B cell (primary cell): ENCODE data around the gene CTNNA2. TPM values are rescaled to one million over a fixed set of nuclear protein-coding genes. Genes with fewer than 3 reads are reported as not detected.

Source experiments
- ATAC-seq: fragments of 200-7000 bp; cut with Tn5 transposase; one replicate; pipeline ENCODE4 v1.10.0; 2021; ENCODE audit warnings: low read depth, mild to moderate bottlenecking, moderate number of reproducible peaks, moderate library complexity
- CTCF ChIA-PET: fragments of 350-600 bp; sonication (Branson Sonifier 250); formaldehyde crosslinking; loops from one replicate; lab custom pipeline; 2021; ENCODE audit warnings: antibody characterized with exemption, inconsistent platforms; lab: Charles Lee
- POLR2A ChIA-PET: fragments of 350-600 bp; sonication (Branson Sonifier 250); formaldehyde crosslinking; loops from one replicate; lab custom pipeline; 2021; ENCODE audit warnings: antibody characterized with exemption; lab: Charles Lee
- DNase-seq: peaks from one replicate; pipeline ENCODE4 v3.0.0; 2013
- H2AFZ ChIP-seq: 2 replicates; pipeline ENCODE4 v1.6.1; 2012; ENCODE audit warnings: mild to moderate bottlenecking, low read depth, low read length; ENCODE audit not compliant: insufficient read depth, poor library complexity, severe bottlenecking
- H3K27ac ChIP-seq, 2 donors: 1 replicate in 1 of 2; 2 replicates in 1 of 2; pipeline ENCODE4 v1.5.1; 2012 to 2013; ENCODE audit warnings: low read length in 2 of 2, mild to moderate bottlenecking in 2 of 2, moderate library complexity in 1 of 2
- H3K27me3 ChIP-seq, 4 experiments: fragments of 200-600 bp in 1 of 4; sonication (generic) in 1 of 4; replicated peaks in 1 of 4; 1 replicate in 2 of 4; 2 replicates in 2 of 4; pipeline versions ENCODE4 v1.6.1 to v1.7.0; 2013 to 2016; ENCODE audit warnings: low read length in 3 of 4, mild to moderate bottlenecking in 2 of 4, mixed read lengths in 1 of 4, moderate library complexity in 1 of 4; ENCODE audit not compliant: insufficient read depth in 4 of 4, control insufficient read depth in 3 of 4; ENCODE audit errors: control extremely low read depth in 1 of 4
- H3K36me3 ChIP-seq, 2 experiments: replicated peaks in 1 of 2; 1 replicate in 1 of 2; 2 replicates in 1 of 2; pipeline versions ENCODE4 v1.6.1 to v1.7.1; 2013; ENCODE audit warnings: low read length in 1 of 2; ENCODE audit not compliant: insufficient read depth in 2 of 2, control insufficient read depth in 1 of 2; ENCODE audit errors: control extremely low read depth in 1 of 2, extremely low read depth in 1 of 2
- H3K4me1 ChIP-seq, 2 donors: fragments of 200-600 bp in 1 of 2; sonication (generic) in 1 of 2; 1 replicate in 1 of 2; 2 replicates in 1 of 2; pipeline versions ENCODE4 v1.5.1 to v1.6.1; 2013 to 2017; ENCODE audit warnings: low read length in 2 of 2; ENCODE audit not compliant: control insufficient read depth in 2 of 2, insufficient read depth in 2 of 2
- H3K4me2 ChIP-seq: replicated peaks from 2 replicates; pipeline ENCODE3; 2012; ENCODE audit warnings: mild to moderate bottlenecking, low read depth, low read length; ENCODE audit not compliant: poor library complexity, severe bottlenecking
- H3K4me3 ChIP-seq, 5 experiments: fragments of 200-600 bp in 1 of 5; sonication (generic) in 1 of 5; 1 replicate in 3 of 5; 2 replicates in 2 of 5; pipeline versions ENCODE4 v1.5.1 to v1.7.0; 2011 to 2016; ENCODE audit warnings: low read length in 4 of 5, mild to moderate bottlenecking in 4 of 5, low read depth in 2 of 5, control low read depth in 1 of 5, moderate library complexity in 1 of 5; ENCODE audit not compliant: insufficient read depth in 1 of 5; ENCODE audit errors: control extremely low read depth in 1 of 5, extremely low read depth in 1 of 5
- H3K79me2 ChIP-seq: fragments of 200-600 bp; sonication (generic); one replicate; pipeline ENCODE4 v1.6.0; 2016; ENCODE audit warnings: low read length; ENCODE audit not compliant: control insufficient read depth, insufficient read depth
- H3K9ac ChIP-seq: fragments of 200-600 bp; sonication (generic); 2 replicates; pipeline ENCODE4 v1.6.1; 2017; ENCODE audit warnings: mild to moderate bottlenecking, low read length, moderate library complexity
- H3K9me3 ChIP-seq, 3 donors: one replicate each; pipeline versions ENCODE4 v1.6.1 to v1.7.1; 2013; ENCODE audit warnings: low read length in 2 of 3; ENCODE audit not compliant: control insufficient read depth in 2 of 3, insufficient read depth in 1 of 3; ENCODE audit errors: control extremely low read depth in 1 of 3
- H4K20me1 ChIP-seq: 2 replicates; pipeline ENCODE4 v1.6.0; 2012; ENCODE audit warnings: mild to moderate bottlenecking, low read length; ENCODE audit not compliant: insufficient read depth, control insufficient read depth, poor library complexity, severe bottlenecking
- H3K27ac Mint-ChIP-seq: one replicate; pipeline ENCODE4 v1.8.0; 2021; ENCODE audit warnings: mixed read lengths
- H3K27me3 Mint-ChIP-seq: one replicate; pipeline ENCODE4 v1.8.0; 2021; ENCODE audit warnings: mixed read lengths
- H3K4me1 Mint-ChIP-seq: one replicate; pipeline ENCODE4 v1.8.0; 2021; ENCODE audit warnings: mixed read lengths
- H3K4me3 Mint-ChIP-seq: one replicate; pipeline ENCODE4 v1.8.0; 2021; ENCODE audit warnings: mixed read lengths
- H3K9me3 Mint-ChIP-seq: one replicate; pipeline ENCODE4 v1.8.0; 2022; ENCODE audit warnings: mixed read lengths; ENCODE audit not compliant: insufficient read depth
- EZH2 ChIP-seq: IDR thresholded peaks from 2 replicates; pipeline ENCODE4 v1.6.1; 2012; ENCODE audit warnings: borderline replicate concordance, low read depth, mild to moderate bottlenecking, moderate library complexity, low read length; ENCODE audit not compliant: insufficient read depth, poor library complexity, severe bottlenecking
- WGBS: methylation state at CpG from one replicate; pipeline ENCODE4 v1.1.5; 2013; ENCODE audit warnings: missing lambda C conversion rate; ENCODE audit not compliant: insufficient coverage; 5-methylcytosine and 5-hydroxymethylcytosine counted together
- intact Hi-C: fragments of 100-400 bp; cut with micrococcal nuclease; formaldehyde crosslinking; loops from one replicate; pipeline ENCODE4 v1.10.0; 2022
- polyA plus RNA-seq: library from polyadenylated mRNA; depleted of rRNA; stranded (reverse); fragments of >200 nt; gene quantifications from 2 replicates; pipeline ENCODE4 v1.2.3, GENCODE V29; 2012
- total RNA-seq, 2 donors: library from RNA; stranded (reverse); fragments of 120-200 nt in 1 of 2; gene quantifications; 1 replicate in 1 of 2; 2 replicates in 1 of 2; pipeline versions ENCODE4 v1.2.3 to v1.2.4, GENCODE V29; 2013 to 2022
- TF ChIP-seq, protein P1 (sequence below): fragments of 200-600 bp; IDR thresholded peaks from one replicate; pipeline ENCODE4 v1.8.0; 2022; ENCODE audit warnings: antibody characterized with exemption, mild to moderate bottlenecking

CTNNA2 gene
- total and polyA plus RNA-seq, 2 donors (not counting 1 experiment from before 2014, with no cell fraction given) = not detected

DNA sequence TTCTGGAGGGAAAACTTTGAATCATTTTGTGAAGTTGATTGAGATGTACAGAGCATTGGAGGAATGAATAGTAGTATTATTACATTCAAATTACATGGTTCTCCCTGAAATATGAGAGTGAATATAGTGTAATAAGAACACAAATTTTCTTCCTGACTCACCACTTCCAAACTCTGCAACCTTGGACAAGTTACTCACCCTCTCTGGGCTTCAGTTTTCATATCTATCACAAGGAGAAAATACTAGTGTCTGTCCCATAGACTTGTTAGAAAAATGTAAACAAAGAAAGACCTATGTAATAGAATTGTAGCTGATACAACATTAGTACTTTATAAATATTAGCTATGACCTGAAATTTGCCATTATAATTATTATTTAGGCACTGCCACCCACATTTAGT, 640.9 kb downstream of the CTNNA2 start:
- H3K36me3 ChIP-seq = no peaks in the 10 kb centered on the region
- peaks cover 0 to 4% (median 0%) of the 10 kb centered on the region in 3 donors for H3K9me3 ChIP-seq
- TF ChIP-seq, protein P1, sequence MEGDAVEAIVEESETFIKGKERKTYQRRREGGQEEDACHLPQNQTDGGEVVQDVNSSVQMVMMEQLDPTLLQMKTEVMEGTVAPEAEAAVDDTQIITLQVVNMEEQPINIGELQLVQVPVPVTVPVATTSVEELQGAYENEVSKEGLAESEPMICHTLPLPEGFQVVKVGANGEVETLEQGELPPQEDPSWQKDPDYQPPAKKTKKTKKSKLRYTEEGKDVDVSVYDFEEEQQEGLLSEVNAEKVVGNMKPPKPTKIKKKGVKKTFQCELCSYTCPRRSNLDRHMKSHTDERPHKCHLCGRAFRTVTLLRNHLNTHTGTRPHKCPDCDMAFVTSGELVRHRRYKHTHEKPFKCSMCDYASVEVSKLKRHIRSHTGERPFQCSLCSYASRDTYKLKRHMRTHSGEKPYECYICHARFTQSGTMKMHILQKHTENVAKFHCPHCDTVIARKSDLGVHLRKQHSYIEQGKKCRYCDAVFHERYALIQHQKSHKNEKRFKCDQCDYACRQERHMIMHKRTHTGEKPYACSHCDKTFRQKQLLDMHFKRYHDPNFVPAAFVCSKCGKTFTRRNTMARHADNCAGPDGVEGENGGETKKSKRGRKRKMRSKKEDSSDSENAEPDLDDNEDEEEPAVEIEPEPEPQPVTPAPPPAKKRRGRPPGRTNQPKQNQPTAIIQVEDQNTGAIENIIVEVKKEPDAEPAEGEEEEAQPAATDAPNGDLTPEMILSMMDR = no peak
- no peak for TF ChIP-seq EZH2
- no peak for ATAC-seq
- Mint-ChIP-seq H3K4me1 (no peaks in the 10 kb centered on the region), H3K4me3 (no peak overlapping the region), H3K27ac (no peak overlapping the region), H3K27me3 (no peaks in the 10 kb centered on the region), H3K9me3 (no peaks in the 10 kb centered on the region)
- intact Hi-C loops = no loop called here
- H3K79me2 ChIP-seq = no peaks in the 10 kb centered on the region
- POLR2A ChIA-PET = no interaction called here
- H2AFZ ChIP-seq = no peak overlapping the region
- CTCF ChIA-PET = no interaction called here
- no peak overlapping the region for H3K4me2 ChIP-seq
- H3K4me3 ChIP-seq = no peak overlapping the region
- no peaks in the 10 kb centered on the region for H4K20me1 ChIP-seq
- no peak for DNase-seq
- no peaks in the 10 kb centered on the region for H3K4me1 ChIP-seq
- no peak overlapping the region for H3K9ac ChIP-seq
- no peak overlapping the region for H3K27ac ChIP-seq
- no peaks in the 10 kb centered on the region for H3K27me3 ChIP-seq

DNA sequence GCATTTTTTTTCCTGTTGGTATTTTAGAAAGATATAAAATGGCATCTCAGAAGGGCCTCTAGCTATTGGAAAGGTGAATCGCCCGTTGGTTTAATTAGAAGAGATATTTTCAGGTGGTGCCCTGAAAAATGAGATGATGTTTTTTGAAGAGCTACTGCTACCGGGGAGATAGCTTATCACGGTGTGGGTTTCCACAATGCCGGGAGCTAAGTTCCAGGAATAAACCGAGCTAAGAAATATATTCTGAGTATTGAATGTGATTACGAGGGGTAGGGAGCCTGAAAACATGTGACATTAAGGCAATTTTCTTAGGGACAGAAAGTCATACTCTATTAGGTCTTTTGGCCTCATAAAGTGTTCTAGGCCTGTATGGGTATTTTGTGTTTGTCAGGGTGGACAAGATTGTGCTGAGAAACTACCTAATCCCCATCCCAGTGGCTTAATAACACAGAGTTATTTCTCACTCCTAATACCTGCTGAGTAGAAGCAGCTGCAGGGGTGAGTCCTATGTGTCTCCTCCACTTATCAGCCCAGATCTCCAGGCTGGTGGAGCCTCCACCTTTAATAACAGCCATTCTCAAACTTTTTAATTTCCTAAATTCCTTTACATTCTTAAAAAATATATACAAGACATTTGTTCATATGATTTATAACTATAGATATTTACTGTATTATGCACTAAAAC, 641.5 kb downstream of the CTNNA2 start:
- Histone ChIP-seq H3K27me3 (no peaks in the 10 kb centered on the region), H3K9ac (no peak overlapping the region), H2AFZ (no peak overlapping the region), H3K9me3 (peaks cover 0 to 4% (median 0%) of the 10 kb centered on the region in 3 donors), H3K27ac (no peak overlapping the region), H3K4me3 (no peak overlapping the region), H3K4me1 (no peaks in the 10 kb centered on the region), H3K4me2 (no peak overlapping the region), H3K36me3 (no peaks in the 10 kb centered on the region), H4K20me1 (no peaks in the 10 kb centered on the region), H3K79me2 (no peaks in the 10 kb centered on the region)
- Mint-ChIP-seq H3K4me3 (no peak overlapping the region), H3K9me3 (no peaks in the 10 kb centered on the region), H3K27ac (no peak overlapping the region), H3K4me1 (no peaks in the 10 kb centered on the region), H3K27me3 (no peaks in the 10 kb centered on the region)
- no peak for DNase-seq
- intact Hi-C loops = no loop called here
- ATAC-seq = no peak
- POLR2A ChIA-PET = no interaction called here
- WGBS = 93% methylated on average over 7 of the region's 7 CpGs
- CTCF ChIA-PET = no interaction called here
- no peak for TF ChIP-seq EZH2
- TF ChIP-seq, protein P1 = no peak
